NCI-H2196 (cell line): ENCODE results near the gene PAX7.

Experiments
- DNase-seq: peaks from one replicate; lab custom pipeline; 2025; ENCODE audit not compliant: unreplicated experiment; lab: John Stamatoyannopoulos, UW

Gene PAX7

GRCh38 chr1:18640228-18641004 lies 9.8 kb downstream of the PAX7 start:
- no peak for DNase-seq

- DNase-seq: no peak
Observed at GRCh38 chr1:18641005-18641941, 10.6 kb downstream of the PAX7 start.

GRCh38 chr1:18642278-18643095 lies 11.8 kb downstream of the PAX7 start:
- no peak for DNase-seq

GRCh38 chr1:18643154-18644012 lies 12.7 kb downstream of the PAX7 start:
- DNase-seq: no peak

GRCh38 chr1:18644013-18644399 lies 13.4 kb downstream of the PAX7 start:
- no peak for DNase-seq

- DNase-seq: no peak
Observed at GRCh38 chr1:18644446-18644845, 13.8 kb downstream of the PAX7 start.

- DNase-seq: no peak
Observed at GRCh38 chr1:18644973-18645746, 14.5 kb downstream of the PAX7 start.

GRCh38 chr1:18645747-18646090 lies 15.1 kb downstream of the PAX7 start:
- DNase-seq: no peak

GRCh38 chr1:18646091-18646785 lies 15.6 kb downstream of the PAX7 start:
- no peak for DNase-seq

GRCh38 chr1:18646786-18647410 lies 16.3 kb downstream of the PAX7 start:
- no peak for DNase-seq

- no peak for DNase-seq
Observed at GRCh38 chr1:18647681-18648214, 17.1 kb downstream of the PAX7 start.

GRCh38 chr1:18649693-18650370 lies 19.2 kb downstream of the PAX7 start:
- DNase-seq: no peak

GRCh38 chr1:18651713-18652112 lies 21.1 kb downstream of the PAX7 start:
- DNase-seq: no peak

- no peak for DNase-seq
Observed at GRCh38 chr1:18652791-18653190, 22.1 kb downstream of the PAX7 start.

- DNase-seq: no peak
Observed at GRCh38 chr1:18653367-18653766, 22.7 kb downstream of the PAX7 start.

- DNase-seq: no peak
Observed at GRCh38 chr1:18653916-18654315, 23.3 kb downstream of the PAX7 start.

GRCh38 chr1:18654599-18654998 lies 24.0 kb downstream of the PAX7 start:
- DNase-seq: no peak
